Brain microvascular endothelial cell (primary cell): ENCODE data around the gene KCNG2.

Experiments used
- DNase-seq: peaks from one replicate; pipeline ENCODE4 v3.0.0-alpha.2; 2020
- H3K27ac ChIP-seq: fragments of 250-450 bp; sonication (Bioruptor Pico); 2 replicates; pipeline ENCODE4 v1.5.1; 2020; ENCODE audit warnings: mild to moderate bottlenecking, moderate library complexity
- H3K27me3 ChIP-seq: fragments of 250-450 bp; sonication (Bioruptor Pico); replicated peaks from 2 replicates; pipeline ENCODE4 v1.5.1; 2020; ENCODE audit warnings: mild to moderate bottlenecking
- H3K36me3 ChIP-seq: fragments of 250-450 bp; sonication (Bioruptor Pico); replicated peaks from 2 replicates; pipeline ENCODE4 v1.5.1; 2020; ENCODE audit warnings: mild to moderate bottlenecking
- H3K4me3 ChIP-seq: 2 replicates; pipeline ENCODE4 v1.5.1; 2011; ENCODE audit warnings: low read depth, mild to moderate bottlenecking, control low read depth, low read length, moderate library complexity
- CTCF ChIP-seq: IDR thresholded peaks from 2 replicates; pipeline ENCODE4 v1.5.1; 2011; ENCODE audit warnings: low read depth, mild to moderate bottlenecking, moderate library complexity, low read length, control low read depth, inconsistent platforms; ENCODE audit errors: missing control alignments
- in situ Hi-C: cut with HindIII; loops from 2 replicates; pipeline ENCODE4 v1.10.0; 2017; ENCODE audit warnings: low sequenced_read_pairs, low pct_ligation_motif_present

The KCNG2 gene

GRCh38 chr18:79878741-79879378, 81.1 kb downstream of the KCNG2 start:
- no peaks in the 10 kb centered on the region for H3K27me3 ChIP-seq
- H3K36me3 ChIP-seq, result no peaks in the 10 kb centered on the region
- no peak for DNase-seq
- no peak overlapping the region for H3K27ac ChIP-seq
- no peak for TF ChIP-seq CTCF
- in situ Hi-C loops, result no loop called here
- H3K4me3 ChIP-seq, result no peak overlapping the region

GRCh38 chr18:79879566-79879965, 81.8 kb downstream of the KCNG2 start:
- in situ Hi-C loops, result no loop called here
- no peak overlapping the region for H3K4me3 ChIP-seq

GRCh38 chr18:79881695-79882094, 84.0 kb downstream of the KCNG2 start:
- Histone ChIP-seq H3K27me3 (no peaks in the 10 kb centered on the region), H3K27ac (no peak overlapping the region), H3K36me3 (no peaks in the 10 kb centered on the region), H3K4me3 (no peak overlapping the region)
- in situ Hi-C loops, result no loop called here
- TF ChIP-seq CTCF, result no peak
- no peak for DNase-seq

More at GRCh38 chr18:79879566-79879965, 81.8 kb downstream of the KCNG2 start:
- DNase-seq, result no peak
- Histone ChIP-seq H3K27me3 (no peaks in the 10 kb centered on the region), H3K27ac (no peak overlapping the region), H3K36me3 (no peaks in the 10 kb centered on the region)
- no peak for TF ChIP-seq CTCF

- Histone ChIP-seq H3K27me3 (no peaks in the 10 kb centered on the region), H3K27ac (no peak overlapping the region), H3K4me3 (no peak overlapping the region), H3K36me3 (no peaks in the 10 kb centered on the region)
- TF ChIP-seq CTCF, result no peak
- no peak for DNase-seq
- in situ Hi-C loops, result no loop called here
These were observed 84.9 kb downstream of the KCNG2 start for GRCh38 chr18:79882522-79883241.

- in situ Hi-C loops, result no loop called here
- no peaks in the 10 kb centered on the region for H3K36me3 ChIP-seq
- H3K27me3 ChIP-seq, result no peaks in the 10 kb centered on the region
- TF ChIP-seq CTCF, result no peak
- no peak for DNase-seq
- no peak overlapping the region for H3K27ac ChIP-seq
- no peak overlapping the region for H3K4me3 ChIP-seq
These were observed 85.9 kb downstream of the KCNG2 start for GRCh38 chr18:79883461-79884293.
